OCI-LY1 (cell line): ENCODE results near the gene ARV1.

Experiments used
- EZH2 ChIP-seq: fragments of 200-600 bp; sonication (generic), shearing (Covaris generic); IDR thresholded peaks from 2 replicates; pipeline ENCODE4 v1.8.0; 2017; ENCODE audit warnings: borderline replicate concordance, mixed run types, mild to moderate bottlenecking, antibody characterized with exemption, low read length, moderate library complexity, mixed read lengths
- TF ChIP-seq, protein P1 (sequence below): fragments of 200-600 bp; sonication (generic), shearing (Covaris generic); IDR thresholded peaks from 2 replicates; pipeline ENCODE4 v1.5.1; 2017; ENCODE audit warnings: mild to moderate bottlenecking, antibody characterized with exemption, low read length, moderate library complexity, mixed read lengths

DNA sequence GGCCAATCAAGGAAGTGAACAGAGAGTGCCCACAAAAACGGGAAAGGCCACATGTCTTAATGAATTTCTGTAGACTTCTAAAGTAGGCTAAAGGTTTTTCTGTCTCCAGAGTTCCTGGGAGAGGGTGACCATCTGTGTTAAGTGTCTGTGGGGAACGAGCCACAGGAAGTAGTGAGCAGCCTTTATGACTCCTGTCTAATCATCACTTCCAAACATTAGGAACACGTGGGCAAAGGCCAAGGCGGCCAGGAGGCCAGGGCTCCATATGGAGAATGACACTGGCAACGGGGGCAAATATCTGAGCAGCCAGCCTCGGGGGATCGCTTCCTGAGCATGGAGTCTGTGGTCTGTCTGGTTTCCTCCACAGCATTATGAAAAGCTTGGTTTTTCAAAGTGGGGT lies 54.1 kb downstream of the ARV1 start:
- TF ChIP-seq EZH2 = no peak
- TF ChIP-seq, protein P1, sequence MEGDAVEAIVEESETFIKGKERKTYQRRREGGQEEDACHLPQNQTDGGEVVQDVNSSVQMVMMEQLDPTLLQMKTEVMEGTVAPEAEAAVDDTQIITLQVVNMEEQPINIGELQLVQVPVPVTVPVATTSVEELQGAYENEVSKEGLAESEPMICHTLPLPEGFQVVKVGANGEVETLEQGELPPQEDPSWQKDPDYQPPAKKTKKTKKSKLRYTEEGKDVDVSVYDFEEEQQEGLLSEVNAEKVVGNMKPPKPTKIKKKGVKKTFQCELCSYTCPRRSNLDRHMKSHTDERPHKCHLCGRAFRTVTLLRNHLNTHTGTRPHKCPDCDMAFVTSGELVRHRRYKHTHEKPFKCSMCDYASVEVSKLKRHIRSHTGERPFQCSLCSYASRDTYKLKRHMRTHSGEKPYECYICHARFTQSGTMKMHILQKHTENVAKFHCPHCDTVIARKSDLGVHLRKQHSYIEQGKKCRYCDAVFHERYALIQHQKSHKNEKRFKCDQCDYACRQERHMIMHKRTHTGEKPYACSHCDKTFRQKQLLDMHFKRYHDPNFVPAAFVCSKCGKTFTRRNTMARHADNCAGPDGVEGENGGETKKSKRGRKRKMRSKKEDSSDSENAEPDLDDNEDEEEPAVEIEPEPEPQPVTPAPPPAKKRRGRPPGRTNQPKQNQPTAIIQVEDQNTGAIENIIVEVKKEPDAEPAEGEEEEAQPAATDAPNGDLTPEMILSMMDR = no peak
